HG03558 (cell line): Measurements from ENCODE around the gene TAGLN2.

Experiments used
- ATAC-seq: cut with Tn5 transposase; IDR thresholded peaks from one replicate; pipeline ENCODE4 v1.9.1; 2021; ENCODE audit warnings: moderate number of reproducible peaks; ENCODE audit not compliant: unreplicated experiment; ENCODE audit errors: extremely low read depth

The TAGLN2 gene

GRCh38 chr1:159881622-159882526, 43.4 kb downstream of the TAGLN2 start:
- ATAC-seq, result no peak

GRCh38 chr1:159880430-159880829, 44.9 kb downstream of the TAGLN2 start:
- no peak for ATAC-seq

GRCh38 chr1:159879977-159880376, 45.3 kb downstream of the TAGLN2 start:
- ATAC-seq, result no peak

GRCh38 chr1:159879136-159879535, 46.2 kb downstream of the TAGLN2 start:
- ATAC-seq, result no peak

GRCh38 chr1:159877695-159878444, 47.4 kb downstream of the TAGLN2 start:
- ATAC-seq, result no peak

- no peak for ATAC-seq
Measured at GRCh38 chr1:159873530-159874143, 51.7 kb downstream of the TAGLN2 start.

- no peak for ATAC-seq
Measured at GRCh38 chr1:159872891-159873290, 52.4 kb downstream of the TAGLN2 start.

GRCh38 chr1:159870704-159871103, 54.6 kb downstream of the TAGLN2 start:
- ATAC-seq, result no peak

GRCh38 chr1:159869607-159870006, 55.7 kb downstream of the TAGLN2 start:
- no peak for ATAC-seq

- ATAC-seq, result no peak
Measured at GRCh38 chr1:159869173-159869572, 56.1 kb downstream of the TAGLN2 start.

- no peak for ATAC-seq
Measured at GRCh38 chr1:159868766-159869165, 56.5 kb downstream of the TAGLN2 start.
